Measurements from ENCODE around the gene GPC6. TPM values are rescaled to one million over a fixed set of nuclear protein-coding genes. Genes with fewer than 3 reads are reported as not detected.

Gene GPC6
- total RNA-seq, 2 experiments from 2014 or later, result not detected

GRCh38 chr13:93262729-93263345 lies 36.2 kb downstream of the GPC6 start:
- CTCF ChIA-PET (ENCODE audit: unreplicated experiment), result no interaction called here
- H3K9me3 ChIP-seq (ENCODE audit: low read length), result no peaks in the 10 kb centered on the region
- H3K79me2 ChIP-seq (ENCODE audit: insufficient read depth, low read depth, low read length), result no peaks in the 10 kb centered on the region
- no peak overlapping the region for H3K4me2 ChIP-seq (ENCODE audit: low read length)
- H4K20me1 ChIP-seq (ENCODE audit: insufficient read depth, low read length), result no peaks in the 10 kb centered on the region
- H3K4me3 ChIP-seq (ENCODE audit: low read depth, low read length, poor library complexity, severe bottlenecking), result no peak overlapping the region
- no peaks in the 10 kb centered on the region for H3K4me1 ChIP-seq (ENCODE audit: insufficient read depth, low read length, poor library complexity, severe bottlenecking)
- TF ChIP-seq, protein P1, sequence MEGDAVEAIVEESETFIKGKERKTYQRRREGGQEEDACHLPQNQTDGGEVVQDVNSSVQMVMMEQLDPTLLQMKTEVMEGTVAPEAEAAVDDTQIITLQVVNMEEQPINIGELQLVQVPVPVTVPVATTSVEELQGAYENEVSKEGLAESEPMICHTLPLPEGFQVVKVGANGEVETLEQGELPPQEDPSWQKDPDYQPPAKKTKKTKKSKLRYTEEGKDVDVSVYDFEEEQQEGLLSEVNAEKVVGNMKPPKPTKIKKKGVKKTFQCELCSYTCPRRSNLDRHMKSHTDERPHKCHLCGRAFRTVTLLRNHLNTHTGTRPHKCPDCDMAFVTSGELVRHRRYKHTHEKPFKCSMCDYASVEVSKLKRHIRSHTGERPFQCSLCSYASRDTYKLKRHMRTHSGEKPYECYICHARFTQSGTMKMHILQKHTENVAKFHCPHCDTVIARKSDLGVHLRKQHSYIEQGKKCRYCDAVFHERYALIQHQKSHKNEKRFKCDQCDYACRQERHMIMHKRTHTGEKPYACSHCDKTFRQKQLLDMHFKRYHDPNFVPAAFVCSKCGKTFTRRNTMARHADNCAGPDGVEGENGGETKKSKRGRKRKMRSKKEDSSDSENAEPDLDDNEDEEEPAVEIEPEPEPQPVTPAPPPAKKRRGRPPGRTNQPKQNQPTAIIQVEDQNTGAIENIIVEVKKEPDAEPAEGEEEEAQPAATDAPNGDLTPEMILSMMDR (conservative IDR thresholded peaks at IDR 0.05; ENCODE audit: low read length), result no peak
- TF ChIP-seq EZH2phosphoT487 (IDR thresholded peaks at IDR 0.05; ENCODE audit: borderline replicate concordance, low read depth, low read length), result no peak
- DNase-seq (ENCODE audit: low spot score), result no peak
- H3K9me2 ChIP-seq (ENCODE audit: insufficient read depth, low read length), result no peaks in the 10 kb centered on the region
- H3K27ac ChIP-seq (ENCODE audit: low read depth, low read length, poor library complexity, severe bottlenecking), result no peak overlapping the region
- intact Hi-C loops (cut with micrococcal nuclease; ENCODE audit: unreplicated experiment), result no loop called here
- BruUV-seq (replicated peaks), result no TSS peak
- POLR2A ChIA-PET, result interaction anchor here (0.5 to 0.6 kb wide), 2 partner anchors 16 to 255 kb away, joined by 4 to 5 read pairs; no protein-coding TSS in a partner anchor
- no peaks in the 10 kb centered on the region for H3K36me3 ChIP-seq (ENCODE audit: insufficient read depth, low read length)
- no peak overlapping the region for H2AFZ ChIP-seq (ENCODE audit: low read length)

GRCh38 chr13:93264876-93265275 lies 38.3 kb downstream of the GPC6 start:
- Histone ChIP-seq H3K27ac (ENCODE audit: low read depth, low read length, poor library complexity, severe bottlenecking) (no peak overlapping the region), H3K4me2 (ENCODE audit: low read length) (no peak overlapping the region), H3K79me2 (ENCODE audit: insufficient read depth, low read depth, low read length) (no peaks in the 10 kb centered on the region), H3K9me2 (ENCODE audit: insufficient read depth, low read length) (no peaks in the 10 kb centered on the region), H3K36me3 (ENCODE audit: insufficient read depth, low read length) (no peaks in the 10 kb centered on the region), H3K9me3 (ENCODE audit: low read length) (no peaks in the 10 kb centered on the region), H3K4me3 (ENCODE audit: low read depth, low read length, poor library complexity, severe bottlenecking) (no peak overlapping the region), H4K20me1 (ENCODE audit: insufficient read depth, low read length) (no peaks in the 10 kb centered on the region), H3K4me1 (ENCODE audit: insufficient read depth, low read length, poor library complexity, severe bottlenecking) (no peaks in the 10 kb centered on the region), H2AFZ (ENCODE audit: low read length) (no peak overlapping the region)
- TF ChIP-seq, protein P1 (conservative IDR thresholded peaks at IDR 0.05; ENCODE audit: low read length), result no peak
- TF ChIP-seq EZH2phosphoT487 (IDR thresholded peaks at IDR 0.05; ENCODE audit: borderline replicate concordance, low read depth, low read length), result no peak
- no peak for DNase-seq (ENCODE audit: low spot score)
- ChIA-PET CTCF (ENCODE audit: unreplicated experiment) (no interaction called here), POLR2A (no interaction called here)
- BruUV-seq (replicated peaks), result no TSS peak
- intact Hi-C loops (cut with micrococcal nuclease; ENCODE audit: unreplicated experiment), result no loop called here

DNA sequence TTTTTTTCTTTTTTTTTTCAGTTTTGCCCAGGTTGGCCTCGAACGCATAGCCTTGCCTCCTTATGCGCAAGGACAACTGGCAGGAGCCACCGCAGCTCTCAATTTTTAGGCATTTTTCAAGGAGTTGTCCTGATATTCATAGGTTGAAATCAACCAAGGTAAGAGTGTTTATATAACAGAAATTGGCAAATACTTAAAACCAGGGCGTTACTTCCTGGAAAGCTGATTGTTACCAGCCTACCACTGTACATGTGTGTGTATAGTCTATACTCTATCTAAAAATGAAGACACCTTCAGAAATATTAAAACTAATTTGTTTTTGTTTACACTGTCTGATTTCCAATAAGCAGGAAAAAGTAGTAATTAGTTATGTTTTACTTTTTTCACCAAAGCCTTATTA lies 39.2 kb downstream of the GPC6 start:
- H3K9me3 ChIP-seq (ENCODE audit: low read length), result no peaks in the 10 kb centered on the region
- no peaks in the 10 kb centered on the region for H3K36me3 ChIP-seq (ENCODE audit: insufficient read depth, low read length)
- TF ChIP-seq, protein P1 (conservative IDR thresholded peaks at IDR 0.05; ENCODE audit: low read length), result no peak
- no peak for TF ChIP-seq EZH2phosphoT487 (IDR thresholded peaks at IDR 0.05; ENCODE audit: borderline replicate concordance, low read depth, low read length)
- intact Hi-C loops (cut with micrococcal nuclease; ENCODE audit: unreplicated experiment), result no loop called here
- no TSS peak for BruUV-seq (replicated peaks)
- H3K4me3 ChIP-seq (ENCODE audit: low read depth, low read length, poor library complexity, severe bottlenecking), result no peak overlapping the region
- no peaks in the 10 kb centered on the region for H4K20me1 ChIP-seq (ENCODE audit: insufficient read depth, low read length)
- H3K9me2 ChIP-seq (ENCODE audit: insufficient read depth, low read length), result no peaks in the 10 kb centered on the region
- H3K4me1 ChIP-seq (ENCODE audit: insufficient read depth, low read length, poor library complexity, severe bottlenecking), result no peaks in the 10 kb centered on the region
- H2AFZ ChIP-seq (ENCODE audit: low read length), result no peak overlapping the region
- H3K79me2 ChIP-seq (ENCODE audit: insufficient read depth, low read depth, low read length), result no peaks in the 10 kb centered on the region
- DNase-seq (ENCODE audit: low spot score), result no peak
- H3K27ac ChIP-seq (ENCODE audit: low read depth, low read length, poor library complexity, severe bottlenecking), result no peak overlapping the region
- CTCF ChIA-PET (ENCODE audit: unreplicated experiment), result no interaction called here
- POLR2A ChIA-PET, result no interaction called here
- no peak overlapping the region for H3K4me2 ChIP-seq (ENCODE audit: low read length)

All from OCI-LY7 (cell line).